ENCODE measurements around the gene SORCS3. TPM values are rescaled to one million over a fixed set of nuclear protein-coding genes. Genes with fewer than 3 reads are reported as not detected.

Gene SORCS3
- polyA plus RNA-seq, 1 donor from 2014 or later, result 9.8 TPM

DNA sequence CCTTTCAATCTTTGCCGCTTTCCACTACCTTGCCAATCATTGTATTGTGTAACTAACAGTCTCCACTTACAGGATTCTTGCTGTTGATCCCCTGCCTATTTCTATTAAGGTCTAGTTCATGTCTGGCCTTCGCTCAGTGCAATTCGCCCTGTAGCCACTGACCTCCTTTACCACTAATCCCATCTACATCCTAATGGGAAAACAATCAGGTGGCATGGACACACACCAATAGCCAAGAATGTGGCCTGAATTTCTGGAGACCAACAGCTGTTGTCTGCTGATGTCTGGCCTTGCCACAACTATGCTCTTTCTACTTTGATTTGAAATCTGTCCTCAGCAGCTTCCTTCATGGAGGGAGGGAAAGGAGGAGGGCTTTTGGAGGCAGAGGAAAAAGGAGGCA is 546.2 kb downstream of the SORCS3 start:
- Histone ChIP-seq H2AFZ (ENCODE audit: low read depth, low read length) (no peak overlapping the region), H3K36me3 (ENCODE audit: insufficient read depth, low read length) (no peaks in the 10 kb centered on the region), H3K79me2 (replicated peaks; ENCODE audit: insufficient read depth, low read length) (no peaks in the 10 kb centered on the region), H3K4me3 (ENCODE audit: low read length) (no peak overlapping the region), H3F3A (ENCODE audit: insufficient read depth, low read length, poor library complexity, severe bottlenecking) (no peaks in the 10 kb centered on the region), H3K9me2 (ENCODE audit: insufficient read depth, low read length) (no peaks in the 10 kb centered on the region), H4K20me1 (ENCODE audit: insufficient read depth) (no peaks in the 10 kb centered on the region), H3K27me3 (ENCODE audit: insufficient read depth, low read depth, low read length) (no peaks in the 10 kb centered on the region), H3K9ac (ENCODE audit: low read length) (no peak overlapping the region), H3K4me2 (ENCODE audit: low read length) (no peak overlapping the region), H3K9me3 (ENCODE audit: low read length) (no peaks in the 10 kb centered on the region), H3K27ac (ENCODE audit: low read length) (no peak overlapping the region)
- TF ChIP-seq EP300 (conservative IDR thresholded peaks at IDR 0.05; ENCODE audit: poor library complexity, severe bottlenecking), result no peak
- TF ChIP-seq RAD21 (conservative IDR thresholded peaks at IDR 0.05), result no peak
- TF ChIP-seq MXI1 (conservative IDR thresholded peaks at IDR 0.05; ENCODE audit: poor library complexity, severe bottlenecking), result no peak
- no peak for TF ChIP-seq EZH2 (IDR thresholded peaks at IDR 0.05; ENCODE audit: borderline replicate concordance, insufficient read depth, low read length, poor library complexity, severe bottlenecking)
- TF ChIP-seq TAF1 (IDR thresholded peaks at IDR 0.05; ENCODE audit: low read depth), result no peak
- no peak for TF ChIP-seq CTCF (IDR thresholded peaks at IDR 0.05; ENCODE audit: poor library complexity, severe bottlenecking)
- TF ChIP-seq, protein P1, sequence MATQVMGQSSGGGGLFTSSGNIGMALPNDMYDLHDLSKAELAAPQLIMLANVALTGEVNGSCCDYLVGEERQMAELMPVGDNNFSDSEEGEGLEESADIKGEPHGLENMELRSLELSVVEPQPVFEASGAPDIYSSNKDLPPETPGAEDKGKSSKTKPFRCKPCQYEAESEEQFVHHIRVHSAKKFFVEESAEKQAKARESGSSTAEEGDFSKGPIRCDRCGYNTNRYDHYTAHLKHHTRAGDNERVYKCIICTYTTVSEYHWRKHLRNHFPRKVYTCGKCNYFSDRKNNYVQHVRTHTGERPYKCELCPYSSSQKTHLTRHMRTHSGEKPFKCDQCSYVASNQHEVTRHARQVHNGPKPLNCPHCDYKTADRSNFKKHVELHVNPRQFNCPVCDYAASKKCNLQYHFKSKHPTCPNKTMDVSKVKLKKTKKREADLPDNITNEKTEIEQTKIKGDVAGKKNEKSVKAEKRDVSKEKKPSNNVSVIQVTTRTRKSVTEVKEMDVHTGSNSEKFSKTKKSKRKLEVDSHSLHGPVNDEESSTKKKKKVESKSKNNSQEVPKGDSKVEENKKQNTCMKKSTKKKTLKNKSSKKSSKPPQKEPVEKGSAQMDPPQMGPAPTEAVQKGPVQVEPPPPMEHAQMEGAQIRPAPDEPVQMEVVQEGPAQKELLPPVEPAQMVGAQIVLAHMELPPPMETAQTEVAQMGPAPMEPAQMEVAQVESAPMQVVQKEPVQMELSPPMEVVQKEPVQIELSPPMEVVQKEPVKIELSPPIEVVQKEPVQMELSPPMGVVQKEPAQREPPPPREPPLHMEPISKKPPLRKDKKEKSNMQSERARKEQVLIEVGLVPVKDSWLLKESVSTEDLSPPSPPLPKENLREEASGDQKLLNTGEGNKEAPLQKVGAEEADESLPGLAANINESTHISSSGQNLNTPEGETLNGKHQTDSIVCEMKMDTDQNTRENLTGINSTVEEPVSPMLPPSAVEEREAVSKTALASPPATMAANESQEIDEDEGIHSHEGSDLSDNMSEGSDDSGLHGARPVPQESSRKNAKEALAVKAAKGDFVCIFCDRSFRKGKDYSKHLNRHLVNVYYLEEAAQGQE (IDR thresholded peaks at IDR 0.05; ENCODE audit: borderline replicate concordance), result no peak
- no peak for TF ChIP-seq SMC3 (conservative IDR thresholded peaks at IDR 0.05; ENCODE audit: poor library complexity)
- no peak for TF ChIP-seq POLR2AphosphoS5 (IDR thresholded peaks at IDR 0.05)

- Histone ChIP-seq H3K27me3 (ENCODE audit: insufficient read depth, low read depth, low read length) (no peaks in the 10 kb centered on the region), H3K9me3 (ENCODE audit: low read length) (no peaks in the 10 kb centered on the region), H2AFZ (ENCODE audit: low read depth, low read length) (no peak overlapping the region), H4K20me1 (ENCODE audit: insufficient read depth) (no peaks in the 10 kb centered on the region), H3K79me2 (replicated peaks; ENCODE audit: insufficient read depth, low read length) (no peaks in the 10 kb centered on the region), H3K4me2 (ENCODE audit: low read length) (no peak overlapping the region), H3K4me3 (ENCODE audit: low read length) (no peak overlapping the region), H3K9me2 (ENCODE audit: insufficient read depth, low read length) (no peaks in the 10 kb centered on the region), H3K36me3 (ENCODE audit: insufficient read depth, low read length) (no peaks in the 10 kb centered on the region), H3K27ac (ENCODE audit: low read length) (no peak overlapping the region), H3F3A (ENCODE audit: insufficient read depth, low read length, poor library complexity, severe bottlenecking) (no peaks in the 10 kb centered on the region), H3K9ac (ENCODE audit: low read length) (no peak overlapping the region)
- TF ChIP-seq, protein P1 (IDR thresholded peaks at IDR 0.05; ENCODE audit: borderline replicate concordance), result no peak
- TF ChIP-seq EZH2 (IDR thresholded peaks at IDR 0.05; ENCODE audit: borderline replicate concordance, insufficient read depth, low read length, poor library complexity, severe bottlenecking), result no peak
- TF ChIP-seq POLR2AphosphoS5 (IDR thresholded peaks at IDR 0.05), result no peak
- TF ChIP-seq EP300 (conservative IDR thresholded peaks at IDR 0.05; ENCODE audit: poor library complexity, severe bottlenecking), result no peak
- TF ChIP-seq MXI1 (conservative IDR thresholded peaks at IDR 0.05; ENCODE audit: poor library complexity, severe bottlenecking), result no peak
- no peak for TF ChIP-seq RAD21 (conservative IDR thresholded peaks at IDR 0.05)
- no peak for TF ChIP-seq CTCF (IDR thresholded peaks at IDR 0.05; ENCODE audit: poor library complexity, severe bottlenecking)
- TF ChIP-seq SMC3 (conservative IDR thresholded peaks at IDR 0.05; ENCODE audit: poor library complexity), result no peak
- no peak for TF ChIP-seq TAF1 (IDR thresholded peaks at IDR 0.05; ENCODE audit: low read depth)
Observed at GRCh38 chr10:105188737-105189462, 547.8 kb downstream of the SORCS3 start.
